Measurements from ENCODE around the gene AATF. TPM values are rescaled to one million over a fixed set of nuclear protein-coding genes. Genes with fewer than 3 reads are reported as not detected.

The AATF gene
- total and polyA plus RNA-seq, 2 of the 8 experiments (the other 6 are each of a cell fraction or from before 2014, with no cell fraction given) = 20.1 to 62.8 TPM

DNA sequence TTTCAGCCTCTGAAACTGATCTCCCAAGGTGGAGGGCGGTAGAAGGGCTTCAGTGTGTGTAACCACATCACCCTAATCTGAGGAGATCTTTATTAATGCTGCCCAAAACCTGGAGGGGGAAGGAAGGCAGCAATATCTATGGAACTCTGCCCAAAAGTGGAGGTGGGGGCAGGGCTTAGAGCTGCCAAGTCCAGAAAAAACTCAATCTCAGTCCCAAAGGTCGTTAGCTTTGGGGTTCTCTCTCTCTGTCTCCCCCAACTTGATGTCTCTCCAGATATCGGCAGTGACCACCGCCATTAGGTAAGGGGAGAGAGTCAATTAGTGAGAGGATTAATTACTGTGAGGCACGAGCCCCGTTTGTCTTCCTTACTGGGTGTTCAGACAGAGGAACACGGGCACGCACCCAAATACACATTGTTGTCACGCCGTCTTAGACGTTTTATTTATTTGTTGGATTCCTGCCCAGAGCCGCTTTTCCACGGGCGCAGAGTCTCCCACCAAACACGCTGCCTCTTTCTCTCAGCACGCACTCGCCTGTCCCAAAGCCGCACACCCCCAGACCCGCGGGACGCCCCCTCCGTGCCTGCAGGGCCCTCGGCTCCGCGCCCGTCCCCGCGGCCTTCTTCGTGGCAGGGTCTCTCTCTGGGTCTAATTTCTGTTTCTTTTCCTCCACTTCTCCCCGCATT is 16.9 kb upstream of the AATF start (continued):
- TF ChIP-seq TBP (IDR thresholded peaks at IDR 0.05; ENCODE audit: low read depth, low read length) (no peak), RXRA (IDR thresholded peaks at IDR 0.05; ENCODE audit: insufficient read depth, low read depth, low read length) (no peak), JUND (IDR thresholded peaks at IDR 0.05; ENCODE audit: low read length) (no peak), ASH2L (IDR thresholded peaks at IDR 0.05; ENCODE audit: low read length) (no peak), SIN3A (conservative IDR thresholded peaks at IDR 0.05 in 1 of 2, IDR thresholded peaks at IDR 0.05 in 1 of 2; ENCODE audit: low read depth in 1 of 2, low read length in 2 of 2) (no peak), EGR1 (IDR thresholded peaks at IDR 0.05; ENCODE audit: borderline replicate concordance, low read depth, low read length) (no peak), SUZ12 (IDR thresholded peaks at IDR 0.05; ENCODE audit: low read length) (peak; percentile 87)
- TF ChIP-seq, protein P1, sequence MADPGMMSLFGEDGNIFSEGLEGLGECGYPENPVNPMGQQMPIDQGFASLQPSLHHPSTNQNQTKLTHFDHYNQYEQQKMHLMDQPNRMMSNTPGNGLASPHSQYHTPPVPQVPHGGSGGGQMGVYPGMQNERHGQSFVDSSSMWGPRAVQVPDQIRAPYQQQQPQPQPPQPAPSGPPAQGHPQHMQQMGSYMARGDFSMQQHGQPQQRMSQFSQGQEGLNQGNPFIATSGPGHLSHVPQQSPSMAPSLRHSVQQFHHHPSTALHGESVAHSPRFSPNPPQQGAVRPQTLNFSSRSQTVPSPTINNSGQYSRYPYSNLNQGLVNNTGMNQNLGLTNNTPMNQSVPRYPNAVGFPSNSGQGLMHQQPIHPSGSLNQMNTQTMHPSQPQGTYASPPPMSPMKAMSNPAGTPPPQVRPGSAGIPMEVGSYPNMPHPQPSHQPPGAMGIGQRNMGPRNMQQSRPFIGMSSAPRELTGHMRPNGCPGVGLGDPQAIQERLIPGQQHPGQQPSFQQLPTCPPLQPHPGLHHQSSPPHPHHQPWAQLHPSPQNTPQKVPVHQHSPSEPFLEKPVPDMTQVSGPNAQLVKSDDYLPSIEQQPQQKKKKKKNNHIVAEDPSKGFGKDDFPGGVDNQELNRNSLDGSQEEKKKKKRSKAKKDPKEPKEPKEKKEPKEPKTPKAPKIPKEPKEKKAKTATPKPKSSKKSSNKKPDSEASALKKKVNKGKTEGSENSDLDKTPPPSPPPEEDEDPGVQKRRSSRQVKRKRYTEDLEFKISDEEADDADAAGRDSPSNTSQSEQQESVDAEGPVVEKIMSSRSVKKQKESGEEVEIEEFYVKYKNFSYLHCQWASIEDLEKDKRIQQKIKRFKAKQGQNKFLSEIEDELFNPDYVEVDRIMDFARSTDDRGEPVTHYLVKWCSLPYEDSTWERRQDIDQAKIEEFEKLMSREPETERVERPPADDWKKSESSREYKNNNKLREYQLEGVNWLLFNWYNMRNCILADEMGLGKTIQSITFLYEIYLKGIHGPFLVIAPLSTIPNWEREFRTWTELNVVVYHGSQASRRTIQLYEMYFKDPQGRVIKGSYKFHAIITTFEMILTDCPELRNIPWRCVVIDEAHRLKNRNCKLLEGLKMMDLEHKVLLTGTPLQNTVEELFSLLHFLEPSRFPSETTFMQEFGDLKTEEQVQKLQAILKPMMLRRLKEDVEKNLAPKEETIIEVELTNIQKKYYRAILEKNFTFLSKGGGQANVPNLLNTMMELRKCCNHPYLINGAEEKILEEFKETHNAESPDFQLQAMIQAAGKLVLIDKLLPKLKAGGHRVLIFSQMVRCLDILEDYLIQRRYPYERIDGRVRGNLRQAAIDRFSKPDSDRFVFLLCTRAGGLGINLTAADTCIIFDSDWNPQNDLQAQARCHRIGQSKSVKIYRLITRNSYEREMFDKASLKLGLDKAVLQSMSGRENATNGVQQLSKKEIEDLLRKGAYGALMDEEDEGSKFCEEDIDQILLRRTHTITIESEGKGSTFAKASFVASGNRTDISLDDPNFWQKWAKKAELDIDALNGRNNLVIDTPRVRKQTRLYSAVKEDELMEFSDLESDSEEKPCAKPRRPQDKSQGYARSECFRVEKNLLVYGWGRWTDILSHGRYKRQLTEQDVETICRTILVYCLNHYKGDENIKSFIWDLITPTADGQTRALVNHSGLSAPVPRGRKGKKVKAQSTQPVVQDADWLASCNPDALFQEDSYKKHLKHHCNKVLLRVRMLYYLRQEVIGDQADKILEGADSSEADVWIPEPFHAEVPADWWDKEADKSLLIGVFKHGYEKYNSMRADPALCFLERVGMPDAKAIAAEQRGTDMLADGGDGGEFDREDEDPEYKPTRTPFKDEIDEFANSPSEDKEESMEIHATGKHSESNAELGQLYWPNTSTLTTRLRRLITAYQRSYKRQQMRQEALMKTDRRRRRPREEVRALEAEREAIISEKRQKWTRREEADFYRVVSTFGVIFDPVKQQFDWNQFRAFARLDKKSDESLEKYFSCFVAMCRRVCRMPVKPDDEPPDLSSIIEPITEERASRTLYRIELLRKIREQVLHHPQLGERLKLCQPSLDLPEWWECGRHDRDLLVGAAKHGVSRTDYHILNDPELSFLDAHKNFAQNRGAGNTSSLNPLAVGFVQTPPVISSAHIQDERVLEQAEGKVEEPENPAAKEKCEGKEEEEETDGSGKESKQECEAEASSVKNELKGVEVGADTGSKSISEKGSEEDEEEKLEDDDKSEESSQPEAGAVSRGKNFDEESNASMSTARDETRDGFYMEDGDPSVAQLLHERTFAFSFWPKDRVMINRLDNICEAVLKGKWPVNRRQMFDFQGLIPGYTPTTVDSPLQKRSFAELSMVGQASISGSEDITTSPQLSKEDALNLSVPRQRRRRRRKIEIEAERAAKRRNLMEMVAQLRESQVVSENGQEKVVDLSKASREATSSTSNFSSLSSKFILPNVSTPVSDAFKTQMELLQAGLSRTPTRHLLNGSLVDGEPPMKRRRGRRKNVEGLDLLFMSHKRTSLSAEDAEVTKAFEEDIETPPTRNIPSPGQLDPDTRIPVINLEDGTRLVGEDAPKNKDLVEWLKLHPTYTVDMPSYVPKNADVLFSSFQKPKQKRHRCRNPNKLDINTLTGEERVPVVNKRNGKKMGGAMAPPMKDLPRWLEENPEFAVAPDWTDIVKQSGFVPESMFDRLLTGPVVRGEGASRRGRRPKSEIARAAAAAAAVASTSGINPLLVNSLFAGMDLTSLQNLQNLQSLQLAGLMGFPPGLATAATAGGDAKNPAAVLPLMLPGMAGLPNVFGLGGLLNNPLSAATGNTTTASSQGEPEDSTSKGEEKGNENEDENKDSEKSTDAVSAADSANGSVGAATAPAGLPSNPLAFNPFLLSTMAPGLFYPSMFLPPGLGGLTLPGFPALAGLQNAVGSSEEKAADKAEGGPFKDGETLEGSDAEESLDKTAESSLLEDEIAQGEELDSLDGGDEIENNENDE (IDR thresholded peaks at IDR 0.05; ENCODE audit: insufficient replicate concordance, low read length) = no peak
- TF ChIP-seq, protein P2, sequence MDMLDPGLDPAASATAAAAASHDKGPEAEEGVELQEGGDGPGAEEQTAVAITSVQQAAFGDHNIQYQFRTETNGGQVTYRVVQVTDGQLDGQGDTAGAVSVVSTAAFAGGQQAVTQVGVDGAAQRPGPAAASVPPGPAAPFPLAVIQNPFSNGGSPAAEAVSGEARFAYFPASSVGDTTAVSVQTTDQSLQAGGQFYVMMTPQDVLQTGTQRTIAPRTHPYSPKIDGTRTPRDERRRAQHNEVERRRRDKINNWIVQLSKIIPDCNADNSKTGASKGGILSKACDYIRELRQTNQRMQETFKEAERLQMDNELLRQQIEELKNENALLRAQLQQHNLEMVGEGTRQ (IDR thresholded peaks at IDR 0.05; ENCODE audit: low read length) = no peak

Measured in H1 (cell line).